HG03064 (cell line): ENCODE measurements around the gene TTC33.

ENCODE experiments used
- ATAC-seq: cut with Tn5 transposase; IDR thresholded peaks from one replicate; pipeline ENCODE4 v1.9.1; 2021; ENCODE audit warnings: low read depth; ENCODE audit not compliant: unreplicated experiment

The TTC33 gene

DNA sequence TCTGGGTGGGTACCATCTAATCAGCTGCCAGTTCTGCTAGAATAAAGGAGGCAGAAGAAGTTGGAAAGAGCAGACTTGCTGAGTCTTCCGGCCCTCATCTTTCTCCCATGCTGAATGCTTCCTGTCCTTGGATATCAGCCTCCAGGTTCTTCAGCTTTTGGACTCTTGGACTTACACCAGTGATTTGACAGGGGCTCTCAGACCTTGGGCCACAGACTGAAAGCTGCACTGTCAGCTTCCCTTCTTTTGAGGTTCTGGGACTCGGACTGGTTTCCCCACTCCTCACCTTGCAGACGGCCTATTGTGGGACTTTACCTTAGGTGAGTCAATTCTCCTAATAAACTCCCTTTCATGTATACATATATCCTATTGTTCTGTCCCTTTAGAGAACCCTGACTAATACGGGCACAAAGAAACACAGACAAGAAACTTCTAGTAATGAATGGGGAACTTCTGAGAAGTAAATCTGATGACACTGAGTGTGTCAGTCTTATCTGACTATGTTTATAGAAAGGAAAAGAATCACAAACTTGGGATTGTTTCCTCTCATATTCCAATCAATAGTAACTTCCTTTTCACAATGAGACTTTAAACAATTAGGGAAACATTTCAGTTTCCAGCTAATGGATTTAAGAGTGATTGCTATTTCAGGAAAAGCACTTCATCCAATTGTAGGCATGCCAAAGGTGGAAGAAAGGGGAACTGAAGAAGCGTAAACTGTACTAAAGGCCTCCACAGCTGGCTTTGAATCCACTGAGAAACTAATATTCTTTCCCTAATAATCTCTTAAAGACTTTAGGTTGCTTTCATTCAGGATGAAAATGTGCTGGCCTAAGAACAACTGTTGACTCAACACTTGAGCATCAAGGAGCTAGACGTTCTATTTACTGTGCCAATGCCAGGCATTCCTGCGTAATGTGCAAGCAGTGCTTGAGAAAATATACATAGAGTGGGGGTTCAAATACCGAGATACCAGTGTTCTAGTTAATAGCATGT lies 204.0 kb downstream of the TTC33 start:
- no peak for ATAC-seq

DNA sequence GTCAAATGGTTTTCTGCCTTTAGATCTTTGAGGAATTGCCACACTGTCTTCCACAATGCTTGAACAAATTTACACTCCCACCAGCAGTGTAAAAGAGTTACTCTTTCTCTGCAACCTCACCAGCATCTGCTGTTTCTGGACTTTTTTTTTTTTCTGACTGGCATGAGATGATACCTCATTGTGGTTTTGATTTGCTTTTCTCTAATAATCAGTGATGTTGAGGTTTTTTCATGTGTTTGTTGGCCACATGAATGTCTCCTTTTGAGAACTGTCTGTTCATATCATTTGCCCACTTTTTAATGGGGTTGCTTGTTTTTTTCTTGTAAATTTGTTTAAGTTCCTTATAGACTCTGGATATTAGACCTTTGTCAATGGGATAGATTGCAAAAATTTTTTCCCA lies 205.3 kb downstream of the TTC33 start:
- no peak for ATAC-seq

DNA sequence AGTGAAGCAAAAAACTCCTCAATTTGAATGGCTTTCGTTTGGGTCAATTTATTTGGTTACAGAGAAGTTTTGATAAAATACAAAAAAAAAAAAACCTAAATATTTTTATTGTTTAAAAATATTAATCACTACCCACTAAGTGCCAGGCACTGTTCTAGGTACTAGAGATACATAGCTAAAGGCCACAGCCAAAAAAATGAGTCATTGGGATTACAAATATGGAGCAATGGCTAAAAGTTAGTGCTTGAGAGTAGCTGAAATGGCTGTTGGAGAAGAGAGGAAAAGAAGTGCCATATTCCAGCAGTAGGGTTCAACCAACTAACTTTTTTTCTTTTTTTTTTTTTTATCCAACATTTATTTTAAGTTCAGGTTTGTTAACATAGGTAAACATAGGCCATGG lies 206.1 kb downstream of the TTC33 start:
- no peak for ATAC-seq

GRCh38 chr5:40547994-40548575 lies 207.7 kb downstream of the TTC33 start:
- ATAC-seq = no peak

- ATAC-seq = no peak
These were observed 208.2 kb downstream of the TTC33 start for GRCh38 chr5:40547557-40547956.

DNA sequence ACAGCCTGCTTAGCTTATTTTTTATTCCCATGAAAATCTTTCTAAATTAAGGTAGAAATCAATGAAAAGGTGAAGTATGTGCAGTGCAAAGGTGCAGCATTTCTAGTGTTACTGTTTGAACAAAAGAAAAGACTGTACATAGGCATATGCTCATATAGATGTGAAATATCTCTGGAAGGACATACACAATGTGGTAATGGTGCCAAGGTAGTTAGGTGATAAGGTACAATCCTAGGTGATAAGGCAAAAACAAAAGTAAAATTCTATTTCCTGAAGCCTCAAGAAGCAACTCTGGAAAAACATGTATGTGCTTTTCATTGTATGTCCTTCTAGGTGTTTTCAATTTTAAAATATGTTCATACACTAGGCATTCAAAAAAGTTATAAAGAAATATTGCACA lies 215.5 kb downstream of the TTC33 start:
- ATAC-seq = no peak

GRCh38 chr5:40524677-40525076 lies 231.1 kb downstream of the TTC33 start:
- no peak for ATAC-seq

DNA sequence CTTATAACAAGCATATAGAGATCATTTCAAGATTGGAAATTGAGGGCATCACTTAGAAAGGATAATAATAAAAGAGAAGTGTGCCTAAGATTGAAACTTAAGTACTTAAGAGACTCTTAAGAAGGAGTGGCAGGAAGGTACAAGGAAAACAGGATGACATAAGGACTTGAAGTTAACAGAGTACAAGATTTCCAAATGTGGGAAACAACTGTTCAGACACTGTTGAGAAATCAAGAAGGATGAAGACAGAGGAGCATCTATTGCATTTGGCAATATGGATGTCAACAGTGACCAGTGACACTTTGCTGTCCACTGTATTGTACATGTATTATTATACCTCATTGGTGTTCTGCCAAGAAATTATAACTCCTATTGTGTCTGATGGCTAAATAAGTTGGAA lies 233.8 kb downstream of the TTC33 start:
- ATAC-seq = no peak

GRCh38 chr5:40521108-40521785 lies 234.5 kb downstream of the TTC33 start:
- no peak for ATAC-seq

DNA sequence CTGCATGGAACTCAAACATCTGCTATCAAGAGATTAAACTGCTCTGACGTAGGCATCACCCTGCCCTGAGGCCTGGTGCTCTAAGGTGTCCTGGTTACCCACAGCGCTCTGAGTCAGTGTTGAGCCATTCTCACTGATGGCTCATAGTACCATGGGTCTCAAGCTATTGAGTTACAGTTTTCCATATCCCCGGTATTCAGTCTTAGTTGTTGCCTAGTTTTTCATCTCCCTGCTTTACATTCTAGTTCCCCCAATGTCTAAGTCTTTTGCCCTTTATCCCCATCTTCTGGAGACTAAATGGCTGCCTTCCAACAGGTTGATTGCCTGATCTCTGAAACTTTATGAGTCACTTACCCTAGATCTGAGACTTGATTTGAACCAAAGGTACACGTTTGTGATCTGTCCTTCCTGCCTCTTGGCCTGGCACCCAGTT lies 237.3 kb downstream of the TTC33 start:
- no peak for ATAC-seq

DNA sequence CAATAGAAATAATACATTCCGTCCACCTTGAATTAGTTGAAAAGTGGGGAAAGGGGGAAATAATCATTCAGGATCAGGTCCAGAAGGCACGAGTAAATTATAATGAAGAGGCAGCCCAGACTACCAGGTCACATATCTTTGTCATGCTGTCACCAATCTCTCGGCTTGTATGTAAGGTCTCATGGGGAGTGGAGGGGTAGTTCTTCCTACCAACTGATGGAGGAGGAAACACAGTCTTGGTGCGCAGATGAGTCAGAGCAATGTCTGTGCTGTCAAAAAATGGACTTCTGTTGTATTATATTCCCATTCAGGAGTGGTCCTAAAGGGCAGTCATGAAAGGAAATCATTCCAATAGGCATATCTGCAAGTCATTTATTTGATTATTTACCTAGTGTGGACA lies 240.3 kb downstream of the TTC33 start:
- no peak for ATAC-seq

DNA sequence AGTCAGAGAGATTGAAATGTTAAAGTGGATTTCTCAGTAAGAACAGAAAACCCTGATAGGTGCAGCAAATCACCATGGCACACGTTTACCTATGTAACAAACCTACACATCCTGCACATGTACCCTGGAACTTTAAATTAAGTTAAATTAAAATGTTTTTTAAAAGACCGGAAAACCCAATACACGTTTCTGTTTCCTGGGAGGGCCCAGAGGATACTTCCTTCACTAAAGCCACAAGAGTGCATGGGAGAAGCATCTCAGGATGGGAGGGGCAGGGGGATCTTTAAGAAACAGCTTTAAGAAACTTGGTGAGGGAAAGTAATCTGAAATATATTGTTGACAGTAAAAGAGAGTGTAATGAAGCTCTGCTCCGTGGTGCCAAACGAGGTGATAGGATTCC lies 240.8 kb downstream of the TTC33 start:
- ATAC-seq = no peak

- no peak for ATAC-seq
These were observed 244.0 kb downstream of the TTC33 start for GRCh38 chr5:40511801-40512200.

DNA sequence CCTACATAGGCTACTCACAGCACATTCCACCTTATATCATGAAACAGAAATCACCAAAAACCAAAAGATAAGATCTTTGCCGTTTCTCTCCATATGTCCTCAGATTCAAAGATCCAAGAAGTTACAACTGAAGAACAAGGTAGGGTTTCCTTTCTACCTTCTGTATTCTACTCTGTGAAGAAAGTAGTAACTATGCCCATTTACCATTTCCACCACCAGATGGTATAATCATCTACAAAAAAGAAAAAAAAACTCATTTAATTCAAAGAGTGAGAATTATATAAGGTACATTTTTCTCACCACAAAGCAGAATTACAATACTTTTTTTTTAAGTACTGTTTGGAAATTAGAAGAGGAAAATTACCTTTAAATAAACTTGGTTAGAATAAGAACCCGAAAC lies 248.7 kb downstream of the TTC33 start:
- ATAC-seq = no peak

DNA sequence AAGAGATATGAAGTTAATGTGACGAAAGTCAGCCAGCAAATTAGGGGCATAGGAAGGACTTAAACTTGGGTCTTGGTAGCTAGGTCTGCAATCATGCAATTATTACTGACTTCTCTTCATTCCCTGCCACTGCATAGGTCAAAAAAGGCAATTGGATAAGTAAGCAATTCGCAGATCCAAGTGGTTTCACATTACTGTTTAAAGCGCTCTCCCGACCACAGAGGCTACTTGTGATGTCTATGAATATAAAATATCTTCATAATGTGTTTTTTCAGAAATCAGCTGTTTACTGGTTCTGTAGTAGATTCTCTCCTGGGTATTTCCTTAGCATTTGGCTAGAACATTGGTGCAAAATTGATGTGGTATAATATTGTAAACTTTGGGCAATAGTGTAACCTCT lies 250.7 kb downstream of the TTC33 start:
- no peak for ATAC-seq

DNA sequence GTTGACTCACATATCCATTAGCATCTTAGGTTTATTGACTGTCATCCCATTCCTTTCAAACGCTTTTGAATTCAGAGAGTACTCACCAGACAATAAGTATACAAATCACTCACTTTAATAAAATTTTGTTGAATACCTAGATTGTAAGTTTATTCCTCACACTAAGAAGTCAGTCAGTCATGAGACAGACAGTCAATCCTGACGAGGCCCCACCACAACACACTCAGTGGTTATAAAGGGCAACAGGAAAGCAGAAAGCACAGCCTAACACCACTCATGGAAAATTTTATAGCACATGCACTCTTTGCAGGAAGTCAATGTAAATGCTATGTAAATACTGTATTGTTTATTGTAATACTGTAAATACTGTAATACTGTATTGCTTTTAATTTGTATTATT lies 252.3 kb downstream of the TTC33 start:
- ATAC-seq = no peak

- peak; percentile 68 for ATAC-seq
These were observed 253.0 kb downstream of the TTC33 start for GRCh38 chr5:40502736-40503135.

- ATAC-seq = no peak
These were observed 253.9 kb downstream of the TTC33 start for GRCh38 chr5:40501711-40502444.

DNA sequence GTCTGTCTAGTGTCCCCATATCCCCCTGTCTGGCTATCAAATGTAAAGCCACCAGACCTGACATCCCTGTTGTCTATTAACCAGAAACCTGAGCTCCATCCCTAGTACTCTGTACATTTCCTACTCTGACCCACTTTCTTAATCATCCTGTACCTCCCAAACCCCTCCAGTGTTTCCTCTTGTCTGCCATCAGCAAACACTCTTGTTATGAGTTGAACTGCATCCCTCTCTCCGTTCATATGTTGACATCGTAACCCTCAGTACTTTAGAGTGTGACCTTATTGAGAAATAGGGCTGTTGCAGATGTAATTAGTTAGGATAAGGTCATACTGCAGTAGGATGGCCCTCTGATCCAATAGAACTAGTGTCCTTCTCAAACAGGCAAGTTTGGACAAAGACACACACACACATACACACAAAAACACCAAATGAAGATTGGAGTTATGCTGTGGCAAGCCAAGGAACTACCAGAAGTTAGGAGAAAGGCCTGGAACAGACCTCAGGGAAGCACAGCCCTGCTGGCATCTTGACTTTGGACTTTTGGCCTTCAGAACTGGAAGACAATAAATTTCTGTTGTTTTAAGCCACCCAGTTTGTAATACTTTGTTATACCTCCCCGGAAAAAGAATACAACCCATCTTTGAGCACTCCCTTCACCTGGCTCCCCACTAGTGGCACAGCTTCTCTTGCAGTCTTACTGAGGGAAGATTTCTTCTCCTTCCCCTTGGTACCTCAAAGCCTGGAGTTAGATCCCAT lies 256.1 kb downstream of the TTC33 start:
- no peak for ATAC-seq

DNA sequence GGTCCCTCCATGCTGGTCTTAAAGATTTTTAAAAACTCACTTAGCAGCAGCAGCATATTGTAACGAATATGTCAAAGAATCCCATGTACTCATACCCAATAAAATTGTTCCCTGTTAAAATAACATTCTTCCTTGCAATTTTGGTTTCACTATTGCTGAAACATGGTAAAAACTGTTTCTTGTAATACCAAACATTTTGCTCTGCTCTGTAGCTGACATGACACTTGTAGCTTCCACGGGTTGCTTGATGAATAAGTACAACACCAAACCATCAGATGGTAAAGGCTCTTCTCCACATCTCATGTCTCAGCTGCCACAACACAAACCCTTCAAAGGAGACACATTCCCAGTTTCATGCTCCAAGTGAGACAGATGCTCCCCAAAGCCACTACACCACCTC lies 256.8 kb downstream of the TTC33 start:
- ATAC-seq = no peak
